IMR-90 (cell line): ENCODE measurements around the gene ARHGEF10L. TPM values are rescaled to one million over a fixed set of nuclear protein-coding genes. Genes with fewer than 3 reads are reported as not detected.

ENCODE experiments used
- ATAC-seq: fragments of 200-7000 bp; cut with Tn5 transposase; 2 replicates; pipeline ENCODE4 v1.9.1; 2020; ENCODE audit warnings: low read depth, mild to moderate bottlenecking, moderate library complexity
- BruUV-seq: library from RNA; stranded (reverse); fragments of 400-500 nt; replicated peaks from 2 replicates; lab custom pipeline; 2021; lab: Mats Ljungman, UMichigan
- CTCF ChIA-PET: fragments of 300-600 bp; formaldehyde crosslinking; extraction: SDS; loops from one replicate; lab custom pipeline; 2021; ENCODE audit warnings: antibody characterized with exemption; lab: Yijun Ruan, JAX
- POLR2A ChIA-PET: fragments of 300-600 bp; sonication (Branson Sonifier 250); formaldehyde crosslinking; loops from one replicate; lab custom pipeline; 2022; ENCODE audit warnings: antibody characterized with exemption; ENCODE audit not compliant: unreplicated experiment; lab: Charles Lee
- DNase-seq: peaks from one replicate; pipeline ENCODE4 v3.0.0; 2013
- H2AFZ ChIP-seq: replicated peaks from 2 replicates; pipeline ENCODE3; 2013; ENCODE audit warnings: low read length, mild to moderate bottlenecking; ENCODE audit not compliant: poor library complexity
- H2AK5ac ChIP-seq: 2 replicates; pipeline ENCODE4 v1.6.1; 2013; ENCODE audit warnings: low read depth, low read length, inconsistent platforms
- H2AK9ac ChIP-seq: replicated peaks from 2 replicates; pipeline ENCODE3; 2013; ENCODE audit warnings: mild to moderate bottlenecking, low read depth, low read length, moderate library complexity; ENCODE audit not compliant: poor library complexity
- H2BK120ac ChIP-seq: 2 replicates; pipeline ENCODE4 v1.6.1; 2013; ENCODE audit warnings: low read depth, low read length, inconsistent platforms
- H2BK15ac ChIP-seq: 3 replicates; pipeline ENCODE4 v1.6.1; 2013; ENCODE audit warnings: low read depth, low read length, inconsistent platforms
- H2BK20ac ChIP-seq: 2 replicates; pipeline ENCODE4 v1.6.1; 2013; ENCODE audit warnings: low read depth, mild to moderate bottlenecking, inconsistent platforms, low read length, moderate library complexity
- H2BK5ac ChIP-seq: 2 replicates; pipeline ENCODE4 v1.6.1; 2013; ENCODE audit warnings: mild to moderate bottlenecking, low read depth, low read length, inconsistent platforms; ENCODE audit not compliant: poor library complexity, severe bottlenecking
- H3K14ac ChIP-seq: replicated peaks from 2 replicates; pipeline ENCODE4 v1.6.1; 2013; ENCODE audit warnings: low read depth, low read length, inconsistent platforms
- H3K18ac ChIP-seq: 2 replicates; pipeline ENCODE4 v1.6.1; 2013; ENCODE audit warnings: low read depth, low read length, control low read depth
- H3K23ac ChIP-seq: 2 replicates; pipeline ENCODE4 v1.6.1; 2013; ENCODE audit warnings: low read depth, low read length, inconsistent platforms
- H3K27ac ChIP-seq: 2 replicates; pipeline ENCODE4 v1.5.1; 2013; ENCODE audit warnings: mild to moderate bottlenecking, control low read depth, low read length; ENCODE audit not compliant: insufficient read depth
- H3K27me3 ChIP-seq: 2 replicates; pipeline ENCODE4 v1.6.1; 2013; ENCODE audit warnings: low read length; ENCODE audit not compliant: control insufficient read depth, insufficient read depth
- H3K36me3 ChIP-seq: 2 replicates; pipeline ENCODE4 v1.6.1; 2013; ENCODE audit warnings: low read length, mixed read lengths; ENCODE audit not compliant: control insufficient read depth, insufficient read depth
- H3K4ac ChIP-seq: 2 replicates; pipeline ENCODE4 v1.6.1; 2013; ENCODE audit warnings: low read depth, low read length, inconsistent platforms
- H3K4me1 ChIP-seq: 2 replicates; pipeline ENCODE4 v1.6.1; 2013; ENCODE audit warnings: low read length, mixed read lengths; ENCODE audit not compliant: control insufficient read depth, insufficient read depth
- H3K4me2 ChIP-seq: 2 replicates; pipeline ENCODE4 v1.6.1; 2013; ENCODE audit warnings: low read depth, mild to moderate bottlenecking, control low read depth, low read length, moderate library complexity
- H3K4me3 ChIP-seq: 2 replicates; pipeline ENCODE4 v1.5.1; 2013; ENCODE audit warnings: low read depth, mild to moderate bottlenecking, control low read depth, low read length, moderate library complexity; ENCODE audit not compliant: insufficient read depth
- H3K56ac ChIP-seq: 2 replicates; pipeline ENCODE4 v1.6.1; 2013; ENCODE audit warnings: low read length, inconsistent platforms; ENCODE audit not compliant: insufficient read depth; ENCODE audit errors: extremely low read depth
- H3K79me1 ChIP-seq, 2 experiments: 2 replicates each; pipeline ENCODE4 v1.6.1; 2013; ENCODE audit warnings: low read length in 2 of 2, inconsistent platforms in 1 of 2, low read depth in 1 of 2
- H3K9ac ChIP-seq: 2 replicates; pipeline ENCODE4 v1.6.1; 2013; ENCODE audit warnings: low read depth, low read length, control low read depth
- H3K9me1 ChIP-seq: 2 replicates; pipeline ENCODE4 v1.6.1; 2013; ENCODE audit warnings: low read length, inconsistent platforms; ENCODE audit not compliant: insufficient read depth
- H3K9me3 ChIP-seq: 2 replicates; pipeline ENCODE4 v1.6.1; 2013; ENCODE audit warnings: low read length; ENCODE audit not compliant: control insufficient read depth, insufficient read depth
- H4K20me1 ChIP-seq: 2 replicates; pipeline ENCODE4 v1.6.1; 2013; ENCODE audit warnings: low read length, inconsistent platforms; ENCODE audit not compliant: insufficient read depth
- H4K5ac ChIP-seq: 2 replicates; pipeline ENCODE4 v1.6.1; 2013; ENCODE audit warnings: mild to moderate bottlenecking, low read depth, low read length, control low read depth
- H4K8ac ChIP-seq, 2 experiments: 2 replicates each; pipeline ENCODE4 v1.6.1; 2013; ENCODE audit warnings: low read depth in 2 of 2, low read length in 2 of 2, control low read depth in 1 of 2, inconsistent platforms in 1 of 2
- H4K91ac ChIP-seq: 2 replicates; pipeline ENCODE4 v1.6.1; 2013; ENCODE audit warnings: low read depth, low read length, inconsistent platforms; ENCODE audit not compliant: insufficient read depth
- BHLHE40 ChIP-seq: fragments of 150-350 bp; IDR thresholded peaks from 2 replicates; pipeline ENCODE4 v1.6.1; 2016; ENCODE audit warnings: mild to moderate bottlenecking, low read depth, low read length
- CEBPB ChIP-seq: IDR thresholded peaks from 2 replicates; pipeline ENCODE4 v1.6.1; 2012; ENCODE audit warnings: low read depth, low read length, improper control_type of control experiment
- CHD1 ChIP-seq: IDR thresholded peaks from 2 replicates; pipeline ENCODE4 v1.6.1; 2012; ENCODE audit warnings: low read depth, low read length, improper control_type of control experiment
- CTCF ChIP-seq: conservative IDR thresholded peaks from 2 replicates; pipeline ENCODE4 v1.5.1; 2012; ENCODE audit warnings: mild to moderate bottlenecking, low read depth, low read length, improper control_type of control experiment
- ELK1 ChIP-seq: fragments of 150-350 bp; IDR thresholded peaks from 2 replicates; pipeline ENCODE4 v1.6.1; 2016; ENCODE audit warnings: low read depth, mild to moderate bottlenecking, low read length, moderate library complexity, borderline replicate concordance
- FOS ChIP-seq: fragments of 150-350 bp; IDR thresholded peaks from 2 replicates; pipeline ENCODE4 v1.6.1; 2016; ENCODE audit warnings: low read depth, low read length
- MAFK ChIP-seq: IDR thresholded peaks from 2 replicates; pipeline ENCODE4 v1.6.1; 2012; ENCODE audit warnings: low read depth, low read length, improper control_type of control experiment
- MAZ ChIP-seq: IDR thresholded peaks from 2 replicates; pipeline ENCODE4 v1.6.1; 2012; ENCODE audit warnings: low read depth, mild to moderate bottlenecking, low read length, improper control_type of control experiment, moderate library complexity, borderline replicate concordance
- MXI1 ChIP-seq: IDR thresholded peaks from 2 replicates; pipeline ENCODE4 v1.6.1; 2012; ENCODE audit warnings: low read depth, mild to moderate bottlenecking, low read length, moderate library complexity, borderline replicate concordance
- NFE2L2 ChIP-seq: fragments of 150-350 bp; IDR thresholded peaks from 2 replicates; pipeline ENCODE4 v1.6.1; 2016; ENCODE audit warnings: low read depth, mild to moderate bottlenecking, low read length
- POLR2A ChIP-seq: IDR thresholded peaks from 2 replicates; pipeline ENCODE4 v1.6.1; 2012; ENCODE audit warnings: mild to moderate bottlenecking, low read depth, low read length
- RAD21 ChIP-seq: IDR thresholded peaks from 2 replicates; pipeline ENCODE4 v1.6.1; 2012; ENCODE audit warnings: low read length, improper control_type of control experiment
- RCOR1 ChIP-seq: IDR thresholded peaks from 2 replicates; pipeline ENCODE4 v1.6.1; 2012; ENCODE audit warnings: mild to moderate bottlenecking, low read length, improper control_type of control experiment; ENCODE audit not compliant: insufficient replicate concordance
- RFX5 ChIP-seq: IDR thresholded peaks from 2 replicates; pipeline ENCODE4 v1.8.0; 2012; ENCODE audit warnings: low read depth, mild to moderate bottlenecking, low read length, moderate library complexity
- SMC3 ChIP-seq: fragments of 150-350 bp; IDR thresholded peaks from 2 replicates; pipeline ENCODE4 v1.6.1; 2016; ENCODE audit warnings: low read depth, mild to moderate bottlenecking, antibody characterized with exemption, low read length, moderate library complexity
- WGBS, 2 experiments: methylation state at CpG; one replicate each; pipeline versions ENCODE4 v1.1.5 to v1.1.7; 2013; ENCODE audit warnings: missing lambda C conversion rate in 2 of 2; ENCODE audit not compliant: insufficient read length in 1 of 2; ENCODE audit errors: extremely low coverage in 2 of 2; 5-methylcytosine and 5-hydroxymethylcytosine counted together
- dilution Hi-C: fragments of 300-500 bp; cut with HindIII; formaldehyde crosslinking; loops from one replicate; pipeline ENCODE4 v1.14.3; 2018; ENCODE audit warnings: low sequenced_read_pairs; ENCODE audit not compliant: unreplicated experiment
- in situ Hi-C: fragments of 300-500 bp; cut with MboI; formaldehyde crosslinking; loops from 3 replicates; pipeline ENCODE4 v1.14.3; 2019; ENCODE audit warnings: low sequenced_read_pairs, inconsistent platforms, mixed read lengths
- intact Hi-C: fragments of 100-400 bp; cut with micrococcal nuclease; formaldehyde crosslinking; loops from 2 replicates; pipeline ENCODE4 v1.10.0; 2022
- polyA plus RNA-seq, 3 experiments: library from polyadenylated mRNA; depleted of rRNA; stranded (reverse); fragments of >200 nt; gene quantifications; 2 replicates each; pipeline ENCODE4 v1.2.3, GENCODE V29; 2012; ENCODE audit warnings: low replicate concordance in 1 of 3
- total RNA-seq: library from RNA; depleted of rRNA; stranded (reverse); fragments of >200 nt; gene quantifications from 2 replicates; pipeline ENCODE4 v1.2.3, GENCODE V29; 2012
- TF ChIP-seq, protein P1 (sequence below): fragments of 150-350 bp; IDR thresholded peaks from 2 replicates; pipeline ENCODE4 v1.6.1; 2017; ENCODE audit warnings: mild to moderate bottlenecking, antibody characterized with exemption, low read length, low read depth

Gene ARHGEF10L
- total and polyA plus RNA-seq, 2 of the 4 experiments (the other 2 are of a cell fraction), result 4.8 to 12.4 TPM

GRCh38 chr1:17668624-17669175, 129.2 kb downstream of the ARHGEF10L start:
- H3K4me2 ChIP-seq, result no peak overlapping the region
- H4K5ac ChIP-seq, result no peak overlapping the region
- H4K8ac ChIP-seq, result no peak overlapping the region
- no peak overlapping the region for H2BK15ac ChIP-seq
- no peak overlapping the region for H2AK9ac ChIP-seq
- H3K9me1 ChIP-seq, result no peaks in the 10 kb centered on the region
- H3K36me3 ChIP-seq, result peaks cover 18% of the 10 kb centered on the region
- no peak overlapping the region for H2AK5ac ChIP-seq
- no peak overlapping the region for H2BK20ac ChIP-seq
- in situ Hi-C loops (no loop called here), dilution Hi-C loops (no loop called here), intact Hi-C loops (no loop called here)
- H4K20me1 ChIP-seq, result peaks cover 4% of the 10 kb centered on the region; the same call in 1 of the 2 replicates
- ATAC-seq (no peak), DNase-seq (no peak)
- H3K4ac ChIP-seq, result no peak overlapping the region
- H3K56ac ChIP-seq, result no peak overlapping the region
- H3K9me3 ChIP-seq, result no peaks in the 10 kb centered on the region
- H2BK5ac ChIP-seq, result no peak overlapping the region
- no peaks in the 10 kb centered on the region for H3K4me1 ChIP-seq
- H4K91ac ChIP-seq, result no peak overlapping the region
- WGBS, 2 experiments, result 92% methylated on average over 15 of the region's 20 CpGs; no CpG with 5 or more reads in 1 of the 2 experiments
- BruUV-seq, result no TSS peak
- POLR2A ChIA-PET, result no interaction called here
- H3K14ac ChIP-seq, result no peak overlapping the region
- H3K27ac ChIP-seq, result no peak overlapping the region
- no peak overlapping the region for H3K23ac ChIP-seq
- no peak overlapping the region for H3K4me3 ChIP-seq
- CTCF ChIA-PET, result no interaction called here
- no peak overlapping the region for H2BK120ac ChIP-seq
- TF ChIP-seq BHLHE40 (no peak), POLR2A (no peak), ELK1 (no peak), MXI1 (no peak), NFE2L2 (no peak), CEBPB (no peak), RFX5 (no peak), RCOR1 (no peak), SMC3 (no peak), CHD1 (no peak), MAFK (no peak), FOS (no peak), MAZ (no peak), RAD21 (no peak), CTCF (no peak)
- TF ChIP-seq, protein P1, sequence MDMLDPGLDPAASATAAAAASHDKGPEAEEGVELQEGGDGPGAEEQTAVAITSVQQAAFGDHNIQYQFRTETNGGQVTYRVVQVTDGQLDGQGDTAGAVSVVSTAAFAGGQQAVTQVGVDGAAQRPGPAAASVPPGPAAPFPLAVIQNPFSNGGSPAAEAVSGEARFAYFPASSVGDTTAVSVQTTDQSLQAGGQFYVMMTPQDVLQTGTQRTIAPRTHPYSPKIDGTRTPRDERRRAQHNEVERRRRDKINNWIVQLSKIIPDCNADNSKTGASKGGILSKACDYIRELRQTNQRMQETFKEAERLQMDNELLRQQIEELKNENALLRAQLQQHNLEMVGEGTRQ, result no peak
- no peak overlapping the region for H2AFZ ChIP-seq
- no peak overlapping the region for H3K18ac ChIP-seq
- H3K9ac ChIP-seq, result no peak overlapping the region
- H3K27me3 ChIP-seq, result no peaks in the 10 kb centered on the region
- H3K79me1 ChIP-seq, result no peaks in the 10 kb centered on the region
